Left ventricle myocardium superior (tissue), 1 donor: ENCODE data around the gene IFI44L. TPM values are rescaled to one million over a fixed set of nuclear protein-coding genes. Genes with fewer than 3 reads are reported as not detected.

Experiments
- ATAC-seq: fragments of 200-7000 bp; cut with Tn5 transposase; one replicate; pipeline ENCODE4 v1.9.1; 2020; ENCODE audit warnings: mild to moderate bottlenecking, moderate library complexity
- DNase-seq: peaks from one replicate; pipeline ENCODE4 v3.0.0-alpha.2; 2020
- intact Hi-C: fragments of 100-400 bp; cut with micrococcal nuclease; formaldehyde crosslinking; loops from one replicate; pipeline ENCODE4 v1.11.0; 2022
- total RNA-seq: library from RNA; stranded (reverse); fragmentation: NEBNext Ultra II Directional; extraction: Animal tissue kit (Norgen Biotek cat#: 25700); gene quantifications from one replicate; pipeline ENCODE4 v1.2.1, GENCODE V29; 2021
- donor health status: DM: no; HTN: yes; CAD: no; lungs with severe emphysema.

Gene IFI44L
- total RNA-seq, 1 donor from 2014 or later = 6.5 TPM

DNA sequence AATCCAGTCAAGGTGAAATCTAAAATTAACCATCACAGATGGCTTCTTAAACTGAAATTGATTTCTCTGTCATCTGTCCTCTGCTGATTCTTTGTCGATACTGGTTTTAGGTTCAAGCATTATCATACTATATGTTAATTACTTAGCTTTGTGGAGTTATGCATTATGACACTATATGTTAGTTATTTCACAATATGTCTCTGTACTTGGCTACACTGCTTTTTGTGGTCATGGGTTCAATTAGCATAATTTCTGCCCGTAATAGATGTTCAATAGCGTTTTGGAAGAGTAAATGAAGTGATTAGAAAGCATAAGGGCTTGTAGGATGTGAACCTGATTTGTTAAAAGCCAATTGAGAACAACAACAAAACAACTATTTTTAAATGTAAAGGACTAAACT is 57.5 kb downstream of the IFI44L start:
- ATAC-seq = no peak
- no peak for DNase-seq
- intact Hi-C loops = loop anchor here (5.0 kb wide), 2 partner anchors 65 to 535 kb away; no protein-coding TSS in a partner anchor

DNA sequence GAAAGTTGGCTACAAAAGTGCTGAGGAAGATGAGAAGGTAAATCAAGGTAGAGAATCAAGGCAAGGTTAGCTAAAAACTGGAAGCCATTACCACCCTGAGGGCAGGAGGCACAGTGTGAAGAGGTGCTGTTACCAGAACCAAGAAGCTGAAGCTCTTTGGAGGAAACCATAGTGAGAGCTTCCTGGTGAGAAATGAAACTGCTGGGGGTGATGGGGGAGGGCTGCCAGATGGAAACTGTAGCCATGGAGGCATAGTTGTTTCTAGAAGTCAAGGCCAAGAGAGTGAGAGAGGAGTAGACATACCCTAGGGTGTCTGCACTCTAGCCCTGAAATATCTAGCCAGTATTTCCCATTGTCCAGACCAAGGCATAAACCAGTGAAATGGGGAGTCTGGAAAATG is 58.1 kb downstream of the IFI44L start:
- ATAC-seq = no peak
- DNase-seq = no peak
- intact Hi-C loops = loop anchor here (5.0 kb wide), 2 partner anchors 66 to 536 kb away; no protein-coding TSS in a partner anchor

DNA sequence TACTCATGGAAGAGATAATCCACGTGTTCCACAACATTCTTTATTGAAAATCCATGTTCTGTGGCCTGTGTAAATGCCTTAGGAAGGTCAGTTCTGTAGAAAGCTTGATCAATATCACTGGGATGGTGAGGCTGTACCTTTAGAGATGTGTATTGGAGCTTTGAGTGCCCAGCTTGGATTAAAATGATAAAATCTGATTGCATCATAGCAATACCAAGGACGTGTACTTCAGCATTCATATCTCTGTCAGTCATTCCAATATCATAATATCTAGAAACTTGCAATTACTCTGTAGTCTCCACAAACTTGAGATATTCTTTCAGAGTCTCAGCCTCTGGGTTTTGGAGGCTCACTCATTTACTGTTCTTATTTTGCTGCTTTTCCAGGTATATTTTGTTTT is 61.0 kb downstream of the IFI44L start:
- DNase-seq (no peak), ATAC-seq (no peak)
- intact Hi-C loops = no loop called here

DNA sequence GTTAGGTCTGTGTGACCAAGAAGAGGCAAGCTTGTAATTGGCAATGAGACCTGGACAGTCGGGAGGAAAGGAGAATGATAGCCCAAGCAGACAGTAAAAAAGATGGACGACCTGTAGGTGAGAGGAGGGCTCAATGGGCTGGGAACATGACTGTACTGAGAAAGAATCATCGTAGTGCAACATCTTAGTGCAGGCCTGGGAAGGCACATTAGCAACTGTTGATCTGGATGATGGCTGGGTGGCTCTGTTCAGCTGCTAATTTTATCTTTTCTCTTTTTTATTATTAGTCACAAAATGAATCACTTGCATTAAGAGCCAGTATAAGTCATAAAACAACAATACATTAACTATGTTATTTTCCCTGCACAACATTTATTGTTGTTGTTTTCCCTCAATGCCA is 62.2 kb downstream of the IFI44L start:
- intact Hi-C loops = no loop called here
- no peak for DNase-seq
- ATAC-seq = no peak

DNA sequence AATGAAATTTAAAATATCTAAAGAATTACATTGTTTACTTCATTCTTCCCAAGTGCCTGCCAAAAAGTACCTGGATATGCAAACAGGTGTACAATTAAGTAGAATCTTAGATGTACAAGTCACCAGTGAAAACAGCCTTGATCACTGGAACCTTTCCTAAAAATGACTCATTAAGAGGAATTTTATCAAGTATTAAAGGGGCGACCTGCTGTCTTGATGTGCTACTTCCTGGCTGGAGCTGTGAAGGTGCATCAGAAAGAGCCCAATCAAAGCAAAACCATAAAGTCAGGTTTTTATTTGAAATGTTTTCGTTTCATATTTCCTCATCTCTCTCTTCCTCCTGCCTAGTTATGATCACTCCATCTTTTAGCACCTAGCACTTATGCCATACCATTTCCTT is 62.8 kb downstream of the IFI44L start:
- DNase-seq = no peak
- intact Hi-C loops = no loop called here
- ATAC-seq = no peak

DNA sequence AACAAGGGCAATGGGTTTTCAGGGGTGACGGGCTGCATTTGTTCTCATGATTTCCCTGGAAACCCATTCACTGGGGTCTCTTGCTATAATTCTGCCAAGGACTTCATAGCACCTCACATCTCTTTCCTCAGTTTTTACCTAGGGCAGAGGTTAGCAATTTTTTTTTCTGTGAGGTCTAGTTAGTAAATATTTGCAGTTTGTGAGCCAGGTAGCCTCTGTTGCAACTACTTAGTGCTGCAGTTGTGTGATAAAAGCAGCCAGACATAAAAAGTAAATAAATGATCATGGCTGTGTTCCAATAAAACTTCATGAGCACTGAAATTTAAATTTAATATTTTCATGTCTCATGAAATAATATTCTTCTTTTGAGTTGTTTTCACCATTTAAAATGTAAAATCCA is 67.1 kb downstream of the IFI44L start:
- intact Hi-C loops = no loop called here
- no peak for ATAC-seq
- no peak for DNase-seq

DNA sequence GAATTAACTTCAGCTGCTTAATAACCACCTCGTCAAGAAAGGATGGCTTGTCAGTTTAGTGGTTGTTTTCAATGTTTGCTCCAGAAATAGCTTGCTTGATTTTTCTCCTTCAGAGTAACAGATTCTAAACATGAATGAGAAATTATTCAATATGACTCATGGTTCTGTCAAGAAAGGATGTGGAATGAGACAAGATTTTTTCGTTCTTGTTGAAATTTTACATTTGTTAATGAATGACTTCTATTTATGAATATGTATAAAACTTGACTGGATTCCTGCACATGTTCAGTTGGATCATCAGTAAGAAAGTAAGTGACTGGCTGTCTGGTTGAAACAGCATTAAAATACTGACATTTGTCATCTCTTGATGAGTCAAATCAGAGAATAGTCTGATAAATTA is 67.7 kb downstream of the IFI44L start:
- no peak for DNase-seq
- intact Hi-C loops = no loop called here
- ATAC-seq = no peak

DNA sequence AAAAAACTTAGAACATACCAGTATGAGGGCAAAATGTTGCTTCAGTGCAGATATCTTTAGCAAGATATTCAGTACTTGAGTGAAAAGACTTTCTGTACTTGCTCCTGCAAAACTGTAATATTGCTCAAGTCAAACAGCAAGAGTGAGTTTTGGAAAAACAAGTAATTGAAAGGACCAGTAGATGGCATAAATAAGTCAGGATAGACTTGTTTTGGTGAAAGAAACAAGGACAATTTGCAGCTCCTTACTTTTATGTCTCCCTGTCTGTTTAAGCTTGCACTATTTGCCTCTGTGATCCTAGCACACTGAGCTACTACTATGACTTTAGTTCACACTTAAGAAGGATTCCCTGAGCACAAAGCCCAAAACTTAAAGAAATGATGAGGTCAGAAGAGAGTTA is 68.4 kb downstream of the IFI44L start:
- DNase-seq (no peak), ATAC-seq (no peak)
- intact Hi-C loops = no loop called here

DNA sequence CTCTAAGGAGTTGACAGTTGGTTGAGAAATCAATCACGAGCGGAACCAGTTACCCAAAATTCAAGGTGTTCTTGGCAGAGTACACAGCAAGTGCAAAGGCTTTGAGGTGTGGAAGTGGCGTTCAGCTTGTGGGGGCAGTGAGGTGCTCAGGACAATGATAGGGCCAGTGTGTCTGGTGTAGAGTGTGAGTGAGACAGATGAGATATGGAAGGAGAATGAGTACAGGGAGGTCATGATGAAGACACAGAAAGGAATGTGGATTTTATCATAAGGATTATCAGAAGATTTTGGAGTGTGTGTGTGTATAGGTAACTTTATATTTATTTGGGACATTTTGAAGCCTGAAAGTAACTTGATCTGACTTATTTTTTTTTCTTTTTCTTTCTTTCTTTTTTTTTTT is 70.3 kb downstream of the IFI44L start:
- ATAC-seq = no peak
- DNase-seq = no peak
- intact Hi-C loops = no loop called here

DNA sequence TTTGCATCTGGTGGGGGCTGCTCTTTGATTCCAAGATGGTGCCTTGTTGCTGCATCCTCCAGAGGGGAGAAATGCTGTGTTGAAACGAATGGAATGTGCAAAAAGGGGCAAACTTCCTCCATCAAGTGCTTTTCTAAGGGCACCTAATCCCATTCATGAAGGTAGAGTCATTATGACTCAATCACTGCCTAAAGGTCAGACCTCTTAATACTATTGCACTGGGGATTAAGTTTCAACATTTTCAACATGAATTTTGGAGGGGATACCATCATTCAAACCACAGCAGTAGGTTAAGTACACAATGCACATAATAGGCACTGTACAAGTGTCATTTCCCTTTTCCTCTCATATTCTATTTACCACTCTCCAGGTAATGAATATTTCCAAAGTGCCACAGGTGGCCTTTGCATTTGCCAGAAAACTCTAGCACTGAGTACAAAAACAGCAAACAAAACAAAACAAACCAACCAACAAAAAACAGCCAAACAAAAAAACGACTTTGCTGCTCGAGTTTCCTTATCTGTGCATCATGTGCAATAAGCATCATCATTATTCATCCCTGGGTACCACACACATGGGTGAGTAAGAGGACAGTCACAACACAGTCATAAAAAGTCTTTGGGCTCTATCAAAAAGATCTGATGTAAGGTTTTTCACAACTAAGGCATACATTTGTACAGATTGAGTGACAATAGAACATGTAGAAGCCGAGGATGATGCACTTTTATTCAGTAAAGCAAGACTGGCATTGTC is 71.9 kb downstream of the IFI44L start:
- intact Hi-C loops = no loop called here
- DNase-seq (no peak), ATAC-seq (no peak)

Other genes starting within 250 kb of the IFI44L start
- gene PTGFR, start 129.5 kb upstream of the IFI44L start, total RNA-seq = 1.3 TPM
- 8.0 TPM for gene IFI44, start 29.4 kb downstream of the IFI44L start, total RNA-seq